HUES6 (cell line): ENCODE measurements around the gene CCDC197.

ENCODE experiments used
- H3K27ac ChIP-seq: 2 replicates; pipeline ENCODE4 v1.7.0; 2013; ENCODE audit warnings: low read depth, mild to moderate bottlenecking, low read length, inconsistent platforms
- H3K27me3 ChIP-seq: 2 replicates; pipeline ENCODE4 v1.6.1; 2013; ENCODE audit warnings: low read length; ENCODE audit not compliant: control insufficient read depth, insufficient read depth
- H3K36me3 ChIP-seq: 2 replicates; pipeline ENCODE4 v1.6.1; 2013; ENCODE audit warnings: low read length; ENCODE audit not compliant: control insufficient read depth, insufficient read depth
- H3K4me1 ChIP-seq: 2 replicates; pipeline ENCODE4 v1.6.1; 2013; ENCODE audit warnings: low read length; ENCODE audit not compliant: control insufficient read depth, insufficient read depth
- H3K4me3 ChIP-seq: 2 replicates; pipeline ENCODE4 v1.5.1; 2013; ENCODE audit warnings: low read depth, low read length
- H3K9ac ChIP-seq: one replicate; pipeline ENCODE4 v1.6.1; 2013; ENCODE audit warnings: mild to moderate bottlenecking, low read length
- H3K9me3 ChIP-seq: 2 replicates; pipeline ENCODE4 v1.6.1; 2013; ENCODE audit warnings: low read depth, low read length; ENCODE audit not compliant: control insufficient read depth, insufficient read depth

CCDC197 gene

DNA sequence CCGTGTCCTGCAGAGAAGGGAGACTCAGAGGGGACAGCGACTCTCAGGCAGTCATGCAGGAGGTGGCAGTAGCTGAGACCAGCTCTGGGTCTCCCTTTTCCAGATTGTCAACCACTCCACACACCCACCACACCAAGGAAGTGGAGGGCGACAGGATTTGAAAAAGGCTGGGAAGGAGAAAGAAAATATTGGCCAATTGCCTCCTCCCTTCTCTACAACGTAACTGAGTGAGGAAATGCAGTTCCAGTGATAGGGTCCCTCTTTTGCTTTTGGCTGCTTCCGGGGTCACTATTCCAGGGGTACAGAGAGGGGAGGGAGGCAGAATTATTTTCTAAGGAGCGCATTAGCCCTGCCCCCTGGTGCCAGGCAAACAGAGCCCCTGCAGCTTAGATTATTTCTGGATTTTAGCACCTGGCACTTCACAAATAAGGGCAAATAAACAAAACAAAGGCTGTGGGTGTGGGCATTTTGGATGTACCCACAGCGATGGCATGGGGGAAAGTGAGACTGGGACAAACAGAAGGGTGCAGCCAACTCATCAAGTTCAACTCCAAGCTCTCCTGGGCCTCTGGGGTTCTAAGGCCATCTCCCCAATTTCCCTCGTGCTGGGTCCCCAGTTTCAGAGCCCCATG lies 41.1 kb upstream of the CCDC197 start:
- Histone ChIP-seq H3K27ac (no peak overlapping the region), H3K9ac (no peak overlapping the region), H3K9me3 (no peaks in the 10 kb centered on the region), H3K36me3 (no peaks in the 10 kb centered on the region), H3K27me3 (no peaks in the 10 kb centered on the region; the same call in 1 of the 2 replicates), H3K4me3 (no peak overlapping the region), H3K4me1 (peaks cover 60% of the 10 kb centered on the region)

GRCh38 chr14:93956514-93957332 lies 40.4 kb upstream of the CCDC197 start:
- Histone ChIP-seq H3K9me3 (no peaks in the 10 kb centered on the region), H3K27me3 (no peaks in the 10 kb centered on the region; the same call in 1 of the 2 replicates), H3K9ac (no peak overlapping the region), H3K36me3 (no peaks in the 10 kb centered on the region), H3K4me1 (peaks cover 60% of the 10 kb centered on the region), H3K27ac (no peak overlapping the region), H3K4me3 (no peak overlapping the region)

DNA sequence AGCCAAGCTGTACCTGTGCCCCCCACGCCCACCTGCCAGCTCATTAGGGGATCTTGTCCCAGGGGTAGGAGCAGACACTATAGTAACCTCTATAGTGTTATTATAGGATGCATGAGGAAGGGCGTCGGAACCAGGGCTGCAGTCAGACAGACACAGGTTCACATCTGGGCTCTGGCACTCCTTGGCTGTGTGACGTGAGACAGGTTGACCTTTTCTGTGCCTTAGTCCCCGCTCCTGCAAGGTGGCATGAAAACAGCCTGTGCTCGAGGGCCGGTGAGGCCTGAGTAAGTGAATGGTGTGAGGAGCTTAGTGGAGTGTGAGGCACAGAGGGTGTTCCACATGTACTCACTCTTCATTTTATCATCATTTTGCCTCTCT lies 39.8 kb upstream of the CCDC197 start:
- no peak overlapping the region for H3K9ac ChIP-seq
- no peak overlapping the region for H3K4me3 ChIP-seq
- no peaks in the 10 kb centered on the region for H3K36me3 ChIP-seq
- no peaks in the 10 kb centered on the region; the same call in 1 of the 2 replicates for H3K27me3 ChIP-seq
- H3K27ac ChIP-seq: no peak overlapping the region
- H3K9me3 ChIP-seq: no peaks in the 10 kb centered on the region
- peaks cover 60% of the 10 kb centered on the region for H3K4me1 ChIP-seq

DNA sequence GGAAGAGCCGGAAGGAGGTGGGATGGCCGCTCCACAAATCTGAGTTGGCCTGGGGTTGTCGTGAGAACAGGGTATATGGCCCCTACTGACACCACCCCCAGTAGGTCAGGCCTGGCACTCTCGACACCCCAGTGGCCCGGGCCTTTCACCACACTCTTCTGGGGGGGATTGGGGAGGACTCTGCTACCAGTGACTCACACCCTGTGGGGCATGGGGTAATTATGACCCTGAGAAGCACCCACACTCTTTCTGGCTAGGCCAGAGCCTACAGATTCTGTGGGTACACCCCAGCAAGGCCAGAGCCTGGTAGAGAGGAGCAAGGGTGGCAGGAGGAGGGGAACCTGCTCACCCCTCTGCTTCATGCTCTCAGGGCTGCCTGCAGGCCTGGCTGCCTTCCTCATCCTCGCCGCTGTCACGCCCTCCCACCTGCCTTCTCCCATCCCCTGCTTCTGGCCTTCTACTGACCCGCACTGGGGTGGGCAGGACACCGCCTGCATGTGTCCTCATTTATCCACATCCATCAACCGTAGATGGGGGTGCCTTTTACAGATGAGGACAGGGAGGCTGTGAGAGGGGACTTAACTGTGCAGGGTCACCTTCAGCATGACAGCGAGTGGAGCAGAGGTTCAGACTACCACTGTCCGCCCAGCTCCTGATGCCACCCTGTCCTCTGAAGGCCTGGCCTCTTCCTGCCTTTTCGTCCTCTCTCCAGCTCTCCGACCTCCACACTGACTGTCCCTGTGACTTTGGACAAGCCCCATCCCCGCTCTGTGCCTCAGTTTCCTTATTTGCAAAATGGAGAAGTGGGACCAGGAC lies 39.1 kb upstream of the CCDC197 start:
- H3K36me3 ChIP-seq: no peaks in the 10 kb centered on the region
- no peaks in the 10 kb centered on the region; the same call in 1 of the 2 replicates for H3K27me3 ChIP-seq
- H3K4me3 ChIP-seq: no peak overlapping the region
- H3K9ac ChIP-seq: no peak overlapping the region
- no peak overlapping the region for H3K27ac ChIP-seq
- no peaks in the 10 kb centered on the region for H3K9me3 ChIP-seq
- H3K4me1 ChIP-seq: peaks cover 61% of the 10 kb centered on the region

- Histone ChIP-seq H3K27me3 (no peaks in the 10 kb centered on the region; the same call in 1 of the 2 replicates), H3K4me3 (no peak overlapping the region), H3K9me3 (no peaks in the 10 kb centered on the region), H3K27ac (no peak overlapping the region), H3K9ac (peak overlapping the region; percentile 16), H3K36me3 (no peaks in the 10 kb centered on the region), H3K4me1 (peaks cover 55% of the 10 kb centered on the region)
Measured at GRCh38 chr14:93958567-93959238, 38.4 kb upstream of the CCDC197 start.

DNA sequence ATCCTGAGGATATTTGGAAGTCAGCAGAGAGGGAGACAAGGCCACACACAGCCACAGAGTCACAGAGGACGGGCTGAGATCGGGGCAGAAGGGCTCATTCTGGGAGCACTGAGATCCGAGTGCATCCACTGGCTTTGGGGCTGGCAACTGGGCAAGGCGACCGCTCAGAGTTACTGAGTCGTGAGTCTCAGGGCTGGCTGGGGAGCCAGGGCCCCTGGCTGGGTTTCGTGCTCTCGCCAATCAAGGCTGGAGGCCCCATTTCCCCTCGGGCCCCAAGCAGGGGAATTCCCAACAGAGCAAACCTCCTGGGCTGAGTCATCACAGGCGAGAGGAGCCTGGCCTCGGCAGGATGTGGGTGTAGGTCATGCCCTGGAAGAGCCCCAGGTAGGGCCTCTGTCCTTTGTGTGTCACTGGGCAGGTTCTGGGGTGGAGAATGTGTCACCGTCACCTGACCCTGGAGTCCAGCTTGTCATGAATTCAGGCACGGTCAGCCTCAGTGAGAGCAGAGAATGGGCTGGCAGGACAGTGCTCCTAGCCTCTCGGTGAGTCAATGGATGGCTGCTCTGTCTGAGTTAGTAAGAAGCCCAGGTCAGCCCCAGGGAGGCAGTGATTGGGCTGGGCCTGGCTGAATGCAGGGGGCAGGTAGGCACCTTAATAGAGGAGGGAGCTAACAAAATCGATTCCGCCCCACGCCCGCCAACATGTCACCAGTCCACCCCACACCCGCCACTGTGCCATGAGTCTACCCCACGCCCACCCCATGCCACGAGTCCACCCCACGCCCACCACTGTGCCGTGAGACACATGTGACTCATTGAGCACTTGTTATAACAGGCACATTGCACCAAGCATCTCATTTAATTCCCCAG lies 37.6 kb upstream of the CCDC197 start:
- Histone ChIP-seq H3K4me3 (no peak overlapping the region), H3K36me3 (no peaks in the 10 kb centered on the region), H3K9me3 (no peaks in the 10 kb centered on the region), H3K4me1 (peaks cover 48% of the 10 kb centered on the region), H3K27ac (no peak overlapping the region), H3K9ac (peak overlapping the region; percentile 16), H3K27me3 (no peaks in the 10 kb centered on the region; the same call in 1 of the 2 replicates)

DNA sequence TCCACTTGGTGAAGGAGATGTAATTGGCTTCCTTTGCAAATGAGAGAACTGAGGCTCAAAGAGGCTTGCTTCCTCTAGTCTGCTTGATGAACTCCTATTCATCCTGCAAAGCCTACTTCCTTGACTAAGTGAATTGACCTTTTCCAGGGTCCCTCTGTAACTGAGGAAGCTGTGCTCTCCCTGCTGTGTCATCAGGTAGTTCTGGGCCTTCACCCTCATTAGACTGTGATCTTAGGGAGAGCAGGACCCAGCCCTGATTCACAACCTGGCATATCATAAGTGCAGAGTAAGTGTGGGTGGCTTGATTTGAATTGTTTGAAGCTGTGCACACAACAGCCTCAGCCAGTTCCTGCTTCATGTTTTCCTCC lies 37.0 kb upstream of the CCDC197 start:
- no peaks in the 10 kb centered on the region for H3K36me3 ChIP-seq
- no peak overlapping the region for H3K27ac ChIP-seq
- H3K9ac ChIP-seq: no peak overlapping the region
- H3K9me3 ChIP-seq: no peaks in the 10 kb centered on the region
- no peaks in the 10 kb centered on the region for H3K27me3 ChIP-seq
- no peak overlapping the region for H3K4me3 ChIP-seq
- peaks cover 47% of the 10 kb centered on the region for H3K4me1 ChIP-seq

DNA sequence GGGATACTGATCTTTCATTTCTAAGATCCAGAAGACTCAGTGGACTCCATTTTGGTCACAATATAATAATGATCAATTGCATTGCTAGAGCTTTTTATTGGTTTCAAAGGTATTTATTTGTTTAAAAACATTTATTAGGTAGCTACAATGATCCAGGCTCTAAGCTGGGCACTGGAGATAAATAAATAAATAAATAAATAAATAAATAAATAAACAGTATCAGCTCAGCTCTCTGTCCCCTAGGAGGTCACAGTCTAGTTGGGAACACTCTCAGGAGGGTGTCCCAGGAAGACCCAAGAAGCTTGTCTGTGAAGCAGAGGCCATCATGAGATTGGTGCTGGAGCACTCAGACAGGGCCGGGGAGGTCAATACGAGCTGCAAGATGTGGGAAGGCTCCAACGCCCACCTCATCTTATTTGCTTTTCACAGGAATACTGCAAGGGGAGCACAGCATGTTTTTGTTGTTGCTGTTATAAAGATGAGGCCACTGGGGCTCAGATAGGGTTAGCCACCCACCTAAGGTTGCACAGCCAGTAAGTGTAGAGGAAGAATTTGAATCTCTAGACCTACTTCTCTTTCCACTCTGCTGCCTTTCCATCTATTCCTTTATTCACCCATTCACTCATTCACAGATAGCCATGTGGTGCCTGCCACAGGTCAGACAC lies 36.2 kb upstream of the CCDC197 start:
- Histone ChIP-seq H3K27ac (no peak overlapping the region), H3K4me3 (no peak overlapping the region), H3K9me3 (no peaks in the 10 kb centered on the region), H3K27me3 (no peaks in the 10 kb centered on the region), H3K36me3 (no peaks in the 10 kb centered on the region), H3K4me1 (peaks cover 39% of the 10 kb centered on the region), H3K9ac (no peak overlapping the region)

DNA sequence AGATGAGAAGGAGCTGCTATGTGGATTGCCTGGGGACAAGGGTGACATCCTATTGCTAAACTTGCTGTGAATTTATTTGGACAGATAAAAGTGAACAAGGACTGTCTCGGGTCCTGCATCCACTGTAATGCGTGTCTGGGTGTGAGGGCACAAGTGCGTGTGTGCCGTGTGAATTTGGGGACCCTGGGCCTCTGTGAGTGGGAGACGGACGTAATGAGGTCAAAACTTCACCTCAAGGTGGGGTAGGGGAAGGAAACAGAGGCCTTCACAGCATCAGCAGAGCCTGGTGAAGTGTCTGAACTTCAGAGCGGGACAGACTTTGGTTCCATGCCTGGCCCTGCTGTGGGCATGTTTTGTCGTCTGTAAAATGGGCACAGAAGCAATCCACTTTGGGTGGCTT lies 35.5 kb upstream of the CCDC197 start:
- H3K9me3 ChIP-seq: no peaks in the 10 kb centered on the region
- no peak overlapping the region for H3K9ac ChIP-seq
- no peak overlapping the region for H3K27ac ChIP-seq
- H3K27me3 ChIP-seq: no peaks in the 10 kb centered on the region
- H3K36me3 ChIP-seq: no peaks in the 10 kb centered on the region
- H3K4me3 ChIP-seq: no peak overlapping the region
- peaks cover 32% of the 10 kb centered on the region for H3K4me1 ChIP-seq
